ENCODE measurements around the gene OSBP2. TPM values are rescaled to one million over a fixed set of nuclear protein-coding genes. Genes with fewer than 3 reads are reported as not detected.

The OSBP2 gene
- total and polyA plus RNA-seq, 2 of the 13 experiments (the other 11 are each of a cell fraction or from before 2014, with no cell fraction given), result 5.0 to 7.7 TPM

DNA sequence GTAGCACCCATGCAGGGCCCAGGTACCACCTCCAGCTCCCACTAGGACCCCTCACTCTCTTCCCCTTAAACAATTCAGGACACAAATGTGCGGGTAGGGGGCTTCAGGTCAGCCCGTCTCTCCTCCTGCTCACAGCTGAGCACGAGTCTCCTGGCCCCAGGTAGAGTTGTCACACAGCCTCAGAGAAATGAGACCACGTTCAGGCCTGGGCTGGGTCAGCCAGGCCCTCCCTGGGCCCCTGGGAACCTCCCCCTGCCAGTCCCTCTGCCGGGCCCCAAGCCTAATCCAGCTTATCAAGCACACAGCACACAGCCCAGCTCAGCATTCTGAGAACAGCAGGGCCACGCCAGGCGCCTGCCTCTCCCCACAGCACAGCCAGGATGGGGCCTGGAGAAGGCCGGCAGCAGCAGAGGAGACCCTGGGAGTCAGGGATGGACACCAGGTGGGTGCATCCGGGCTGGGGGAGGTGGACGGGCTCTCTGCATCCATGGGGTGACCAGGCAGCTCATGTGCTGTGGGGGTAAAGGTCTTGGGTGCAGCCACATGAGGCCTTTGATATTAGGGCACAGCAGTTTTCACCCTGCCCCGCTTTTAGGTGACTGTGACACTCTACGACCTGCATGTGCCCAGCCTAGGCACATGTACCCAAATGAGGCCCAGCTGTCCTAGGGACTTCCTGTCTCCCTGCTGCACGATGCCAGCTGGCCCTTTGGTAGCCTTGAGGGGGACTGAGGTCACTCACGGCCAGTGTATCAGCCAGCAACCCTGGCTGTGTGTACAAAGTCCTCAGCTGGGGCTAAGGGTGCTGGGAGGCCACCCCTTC is 186.9 kb downstream of the OSBP2 start (continued):
- TF ChIP-seq ZNF672 (CRISPR knock-in tag; IDR thresholded peaks at IDR 0.05) (no peak), E2F2 (CRISPR knock-in tag; IDR thresholded peaks at IDR 0.05; ENCODE audit: borderline replicate concordance) (no peak), ZNF784 (CRISPR knock-in tag; IDR thresholded peaks at IDR 0.05; ENCODE audit: borderline replicate concordance) (no peak), UBTF (CRISPR knock-in tag; IDR thresholded peaks at IDR 0.05) (peak; percentile 43; the same call in 1 of the 2 replicates), ZNF367 (CRISPR knock-in tag; IDR thresholded peaks at IDR 0.05; ENCODE audit: borderline replicate concordance) (no peak), GTF2F1 (IDR thresholded peaks at IDR 0.05; ENCODE audit: low read length) (no peak), ZNF772 (CRISPR knock-in tag; IDR thresholded peaks at IDR 0.05) (no peak), ZNF235 (CRISPR knock-in tag; IDR thresholded peaks at IDR 0.05; ENCODE audit: borderline replicate concordance) (no peak), POLR2A (IDR thresholded peaks at IDR 0.05; ENCODE audit: insufficient read depth in 1 of 2, low read depth in 2 of 2, low read length in 2 of 2) (peak; percentile 57 to 62; a peak in 3 of 4 replicates), ZNF496 (CRISPR knock-in tag; IDR thresholded peaks at IDR 0.05; ENCODE audit: insufficient replicate concordance) (no peak), ZNF550 (CRISPR knock-in tag; IDR thresholded peaks at IDR 0.05; ENCODE audit: borderline replicate concordance) (no peak), CBFB (CRISPR knock-in tag; IDR thresholded peaks at IDR 0.05) (no peak), RBM39 (IDR thresholded peaks at IDR 0.05; ENCODE audit: low read depth, low read length, poor library complexity, severe bottlenecking) (no peak), CREB3 (CRISPR knock-in tag; IDR thresholded peaks at IDR 0.05) (no peak)
- TF ChIP-seq, protein P1, sequence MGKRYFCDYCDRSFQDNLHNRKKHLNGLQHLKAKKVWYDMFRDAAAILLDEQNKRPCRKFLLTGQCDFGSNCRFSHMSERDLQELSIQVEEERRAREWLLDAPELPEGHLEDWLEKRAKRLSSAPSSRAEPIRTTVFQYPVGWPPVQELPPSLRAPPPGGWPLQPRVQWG (CRISPR knock-in tag; IDR thresholded peaks at IDR 0.05; ENCODE audit: borderline replicate concordance, low read depth), result no peak
- TF ChIP-seq, protein P2, sequence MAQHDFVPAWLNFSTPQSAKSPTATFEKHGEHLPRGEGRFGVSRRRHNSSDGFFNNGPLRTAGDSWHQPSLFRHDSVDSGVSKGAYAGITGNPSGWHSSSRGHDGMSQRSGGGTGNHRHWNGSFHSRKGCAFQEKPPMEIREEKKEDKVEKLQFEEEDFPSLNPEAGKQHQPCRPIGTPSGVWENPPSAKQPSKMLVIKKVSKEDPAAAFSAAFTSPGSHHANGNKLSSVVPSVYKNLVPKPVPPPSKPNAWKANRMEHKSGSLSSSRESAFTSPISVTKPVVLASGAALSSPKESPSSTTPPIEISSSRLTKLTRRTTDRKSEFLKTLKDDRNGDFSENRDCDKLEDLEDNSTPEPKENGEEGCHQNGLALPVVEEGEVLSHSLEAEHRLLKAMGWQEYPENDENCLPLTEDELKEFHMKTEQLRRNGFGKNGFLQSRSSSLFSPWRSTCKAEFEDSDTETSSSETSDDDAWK (CRISPR knock-in tag; IDR thresholded peaks at IDR 0.05), result no peak
- TF ChIP-seq, protein P3, sequence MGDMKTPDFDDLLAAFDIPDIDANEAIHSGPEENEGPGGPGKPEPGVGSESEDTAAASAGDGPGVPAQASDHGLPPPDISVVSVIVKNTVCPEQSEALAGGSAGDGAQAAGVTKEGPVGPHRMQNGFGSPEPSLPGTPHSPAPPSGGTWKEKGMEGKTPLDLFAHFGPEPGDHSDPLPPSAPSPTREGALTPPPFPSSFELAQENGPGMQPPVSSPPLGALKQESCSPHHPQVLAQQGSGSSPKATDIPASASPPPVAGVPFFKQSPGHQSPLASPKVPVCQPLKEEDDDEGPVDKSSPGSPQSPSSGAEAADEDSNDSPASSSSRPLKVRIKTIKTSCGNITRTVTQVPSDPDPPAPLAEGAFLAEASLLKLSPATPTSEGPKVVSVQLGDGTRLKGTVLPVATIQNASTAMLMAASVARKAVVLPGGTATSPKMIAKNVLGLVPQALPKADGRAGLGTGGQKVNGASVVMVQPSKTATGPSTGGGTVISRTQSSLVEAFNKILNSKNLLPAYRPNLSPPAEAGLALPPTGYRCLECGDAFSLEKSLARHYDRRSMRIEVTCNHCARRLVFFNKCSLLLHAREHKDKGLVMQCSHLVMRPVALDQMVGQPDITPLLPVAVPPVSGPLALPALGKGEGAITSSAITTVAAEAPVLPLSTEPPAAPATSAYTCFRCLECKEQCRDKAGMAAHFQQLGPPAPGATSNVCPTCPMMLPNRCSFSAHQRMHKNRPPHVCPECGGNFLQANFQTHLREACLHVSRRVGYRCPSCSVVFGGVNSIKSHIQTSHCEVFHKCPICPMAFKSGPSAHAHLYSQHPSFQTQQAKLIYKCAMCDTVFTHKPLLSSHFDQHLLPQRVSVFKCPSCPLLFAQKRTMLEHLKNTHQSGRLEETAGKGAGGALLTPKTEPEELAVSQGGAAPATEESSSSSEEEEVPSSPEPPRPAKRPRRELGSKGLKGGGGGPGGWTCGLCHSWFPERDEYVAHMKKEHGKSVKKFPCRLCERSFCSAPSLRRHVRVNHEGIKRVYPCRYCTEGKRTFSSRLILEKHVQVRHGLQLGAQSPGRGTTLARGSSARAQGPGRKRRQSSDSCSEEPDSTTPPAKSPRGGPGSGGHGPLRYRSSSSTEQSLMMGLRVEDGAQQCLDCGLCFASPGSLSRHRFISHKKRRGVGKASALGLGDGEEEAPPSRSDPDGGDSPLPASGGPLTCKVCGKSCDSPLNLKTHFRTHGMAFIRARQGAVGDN (CRISPR knock-in tag; IDR thresholded peaks at IDR 0.05), result peak; percentile 88
